GM20000 (cell line): ENCODE data around the gene SIGLEC7.

Experiments used
- DNase-seq: peaks from one replicate; pipeline ENCODE4 v3.0.0; 2012; ENCODE audit warnings: low spot score
- CTCF ChIP-seq: IDR thresholded peaks from 2 replicates; pipeline ENCODE4 v1.5.1; 2012; ENCODE audit warnings: mild to moderate bottlenecking, control low read depth; ENCODE audit errors: extremely low read depth, missing control alignments

The SIGLEC7 gene

DNA sequence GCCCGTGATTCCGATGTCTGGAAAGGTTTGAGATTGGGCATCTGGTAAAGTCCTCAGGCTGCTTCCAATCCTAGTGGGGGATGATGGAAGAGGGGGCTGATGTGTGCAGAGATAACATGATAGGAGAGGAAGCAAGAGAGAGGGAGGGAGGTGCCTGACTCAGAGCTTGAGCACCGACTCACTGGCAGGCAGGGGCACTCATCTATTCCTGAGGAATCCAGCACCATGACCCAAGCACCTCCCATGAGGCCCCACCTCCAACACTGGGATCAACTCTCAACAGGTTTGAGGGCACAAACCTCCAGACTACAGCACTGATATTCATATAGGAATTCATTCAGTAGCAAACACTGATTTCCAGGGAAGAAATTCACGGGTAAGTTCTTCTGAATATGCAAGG, 23.0 kb upstream of the SIGLEC7 start:
- TF ChIP-seq CTCF = no peak
- no peak for DNase-seq

GRCh38 chr19:51119611-51120010, 22.5 kb upstream of the SIGLEC7 start:
- TF ChIP-seq CTCF = no peak
- DNase-seq = no peak

DNA sequence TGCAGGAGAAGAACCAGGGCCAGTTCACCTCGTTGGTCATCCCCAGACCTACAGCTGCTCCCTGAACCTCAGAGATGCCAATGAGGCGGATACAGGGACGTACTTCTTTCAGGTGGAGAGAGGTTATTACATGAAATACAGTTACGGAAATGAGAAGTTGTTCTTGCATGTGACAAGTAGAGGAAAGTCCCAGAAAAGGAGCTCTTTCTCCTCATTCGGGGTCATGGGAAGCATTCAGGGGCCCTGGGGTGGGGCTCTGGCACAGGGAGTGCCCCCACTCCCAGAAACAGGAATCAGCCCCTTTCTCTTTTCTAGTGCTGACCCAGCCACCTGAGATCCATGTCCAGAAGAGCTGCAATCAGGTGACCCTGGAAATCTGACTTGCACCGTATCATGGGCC, 21.9 kb upstream of the SIGLEC7 start:
- DNase-seq = no peak
- TF ChIP-seq CTCF = no peak

- TF ChIP-seq CTCF = no peak
- DNase-seq = no peak
These were observed 20.8 kb upstream of the SIGLEC7 start for GRCh38 chr19:51121257-51121656.

DNA sequence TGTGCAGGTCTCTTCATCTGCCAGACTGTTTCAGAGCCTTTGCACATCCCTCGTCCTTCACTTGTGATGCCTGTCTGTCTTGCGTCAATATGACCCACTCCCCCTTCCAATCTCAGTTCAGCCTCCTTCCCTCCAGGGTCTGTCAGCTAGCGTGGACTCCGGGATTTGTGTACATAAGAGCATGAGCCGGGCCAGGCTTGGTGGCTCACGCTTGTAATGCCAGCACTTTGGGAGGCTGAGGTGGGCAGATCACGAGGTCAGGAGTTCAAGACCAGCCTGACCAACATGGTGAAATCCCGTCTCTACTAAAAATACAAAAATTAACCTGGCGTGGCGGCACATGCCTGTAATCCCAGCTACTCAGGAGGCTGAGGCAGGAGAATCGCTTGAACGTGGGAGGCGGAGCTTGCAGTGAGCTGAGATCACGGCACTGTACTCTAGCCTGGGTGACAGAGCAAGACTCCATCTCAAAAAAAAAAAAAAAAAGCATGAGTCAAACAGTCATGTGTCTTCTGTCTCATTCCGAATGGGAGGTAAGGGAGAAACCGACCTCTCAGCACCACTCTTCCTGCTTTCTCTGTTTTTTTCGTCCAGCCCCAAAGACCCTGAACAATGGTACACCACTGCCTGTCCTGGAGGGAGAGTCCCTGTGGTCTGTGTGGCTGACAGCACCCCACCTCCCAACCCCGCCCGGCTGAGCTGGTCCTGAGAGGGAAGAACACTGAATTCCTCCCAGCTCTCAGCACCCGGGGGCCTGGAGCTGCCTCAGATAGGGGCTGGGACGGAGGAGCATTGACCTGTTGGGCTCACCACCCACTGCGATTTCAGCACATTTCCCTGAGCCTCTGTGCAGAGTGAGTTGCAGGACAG, 19.8 kb upstream of the SIGLEC7 start:
- no peak for DNase-seq
- no peak for TF ChIP-seq CTCF

DNA sequence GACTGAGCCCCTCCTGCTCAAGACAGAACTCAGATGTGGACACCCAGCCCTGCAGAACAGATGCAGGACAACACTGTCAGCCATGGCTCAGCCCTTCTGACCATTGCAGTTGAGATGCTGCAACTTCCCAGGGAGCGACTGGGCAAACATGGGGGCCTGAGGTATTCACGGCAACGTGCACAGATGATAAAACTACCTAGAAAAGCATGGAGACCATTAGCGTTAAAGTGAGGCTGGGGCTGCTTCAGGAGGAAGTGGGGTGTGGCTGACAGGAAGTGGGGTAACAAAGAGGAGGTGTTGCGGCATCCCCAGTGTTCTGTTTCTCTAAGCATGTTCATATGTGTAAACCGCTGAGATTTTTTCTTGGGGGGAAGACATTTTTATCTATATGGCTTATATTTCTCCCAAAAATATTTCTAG, 18.7 kb upstream of the SIGLEC7 start:
- no peak for TF ChIP-seq CTCF
- no peak for DNase-seq

DNA sequence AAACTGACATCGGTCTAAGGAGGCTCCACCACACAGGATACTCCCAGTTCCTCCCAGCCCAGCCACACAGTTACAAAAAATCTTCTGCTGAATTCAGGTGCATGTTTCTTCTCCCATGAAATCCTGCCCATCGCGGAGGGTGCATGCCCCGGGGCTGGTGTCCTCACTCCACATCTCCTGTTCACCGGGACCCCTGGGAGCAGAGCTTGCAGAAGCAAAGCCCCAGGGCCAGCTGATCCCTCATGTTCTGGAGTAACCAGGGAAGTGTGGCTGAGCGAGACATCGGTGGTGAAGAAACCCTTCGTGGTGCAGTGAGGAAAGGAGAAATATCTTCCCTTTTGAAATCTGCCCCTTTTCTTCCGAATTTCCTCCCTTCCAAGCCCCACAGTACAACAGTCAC, 18.3 kb upstream of the SIGLEC7 start:
- no peak for DNase-seq
- no peak for TF ChIP-seq CTCF
